Left hindlimb (tissue), 1 donor: ENCODE measurements around the gene ZNF445.
"Not testable (repeated sequence)": the region's sequence is repeated elsewhere in the genome, so short reads cannot be mapped to it uniquely, and the experiment has no call there.

ENCODE experiments used
- DNase-seq: peaks from one replicate; pipeline ENCODE4 v3.0.0-alpha.2; 2018

The ZNF445 gene

GRCh38 chr3:44429459-44429858 is 48.0 kb downstream of the ZNF445 start:
- no peak for DNase-seq

- DNase-seq = no peak
Observed at GRCh38 chr3:44428910-44429309, 48.6 kb downstream of the ZNF445 start.

- DNase-seq = no peak
Observed at GRCh38 chr3:44427683-44428082, 49.8 kb downstream of the ZNF445 start.

DNA sequence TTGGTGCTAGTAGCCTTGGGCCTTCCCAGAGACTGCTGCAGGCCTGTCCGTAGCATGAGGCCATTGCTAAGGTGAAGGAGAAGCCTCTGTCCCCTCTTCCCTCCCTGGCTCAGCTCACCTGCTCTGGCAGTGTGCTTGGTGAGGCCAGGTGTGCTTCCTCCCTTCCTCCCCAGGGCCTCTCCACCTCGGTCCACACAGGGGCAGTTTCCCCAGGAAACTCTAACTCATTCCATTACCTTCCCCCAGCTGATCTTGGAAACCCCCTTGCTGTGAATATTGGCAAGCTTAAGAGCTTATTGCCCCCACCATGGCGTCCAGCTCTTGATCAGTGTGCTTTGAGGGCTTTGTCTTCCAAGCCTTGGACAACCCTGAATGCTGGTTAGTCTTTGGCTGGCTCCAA is 52.7 kb downstream of the ZNF445 start:
- no peak for DNase-seq

GRCh38 chr3:44421280-44421679 is 56.2 kb downstream of the ZNF445 start:
- no peak for DNase-seq

DNA sequence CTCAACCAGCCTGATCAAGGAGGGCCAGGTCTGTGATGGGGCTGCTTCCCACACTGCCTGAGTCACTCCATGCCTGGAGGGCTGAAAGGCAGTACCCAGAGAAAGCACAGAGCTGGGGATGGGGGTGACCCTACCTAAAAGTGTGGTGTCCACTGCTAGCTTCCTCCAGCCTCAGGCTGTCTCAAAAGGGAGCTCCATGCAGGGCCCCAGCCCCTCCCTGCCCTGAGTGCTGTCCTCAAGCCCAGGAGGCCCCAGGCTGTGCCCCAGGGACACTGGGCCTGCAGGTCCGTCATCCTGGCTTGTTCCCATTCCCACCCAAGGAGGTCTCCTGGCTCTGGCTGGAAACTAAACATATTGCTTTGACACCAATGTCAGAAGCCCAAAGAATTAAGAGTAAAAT is 56.8 kb downstream of the ZNF445 start:
- no peak for DNase-seq

DNA sequence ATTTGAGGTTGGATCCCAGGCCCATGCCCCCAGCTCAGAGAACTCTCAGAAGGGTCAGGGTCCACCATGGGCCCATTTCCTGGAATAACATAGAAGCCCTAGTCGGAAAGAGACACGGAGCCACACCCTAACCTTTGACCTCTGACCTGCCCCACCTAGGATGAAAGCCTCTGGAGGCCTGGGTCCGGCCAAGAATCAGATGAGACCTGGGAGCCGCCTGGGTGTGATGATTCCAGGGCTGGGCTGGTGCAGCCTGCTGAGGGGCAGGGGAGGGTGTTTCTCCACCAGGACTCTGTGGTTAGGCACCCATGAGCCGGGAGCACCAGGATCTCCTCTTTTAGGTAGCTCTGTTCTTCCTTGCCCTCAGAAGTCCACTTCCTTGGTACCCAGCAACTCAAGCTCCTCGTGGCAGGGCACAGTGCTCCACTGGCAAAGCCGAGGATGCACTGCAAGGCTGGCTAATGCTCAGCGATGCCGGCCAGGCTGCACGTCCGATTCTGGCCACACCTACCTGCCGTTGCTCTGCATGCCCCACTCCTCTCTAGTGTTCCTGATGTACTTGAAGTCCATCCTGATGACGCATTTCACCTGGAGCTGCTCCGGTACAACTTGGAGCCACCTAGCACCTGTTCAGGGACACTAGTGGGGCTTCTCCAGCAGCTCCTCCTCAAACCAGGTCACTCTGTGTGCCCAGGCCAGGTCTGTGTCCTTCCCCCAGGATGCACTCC is 57.4 kb downstream of the ZNF445 start:
- DNase-seq = no peak

DNA sequence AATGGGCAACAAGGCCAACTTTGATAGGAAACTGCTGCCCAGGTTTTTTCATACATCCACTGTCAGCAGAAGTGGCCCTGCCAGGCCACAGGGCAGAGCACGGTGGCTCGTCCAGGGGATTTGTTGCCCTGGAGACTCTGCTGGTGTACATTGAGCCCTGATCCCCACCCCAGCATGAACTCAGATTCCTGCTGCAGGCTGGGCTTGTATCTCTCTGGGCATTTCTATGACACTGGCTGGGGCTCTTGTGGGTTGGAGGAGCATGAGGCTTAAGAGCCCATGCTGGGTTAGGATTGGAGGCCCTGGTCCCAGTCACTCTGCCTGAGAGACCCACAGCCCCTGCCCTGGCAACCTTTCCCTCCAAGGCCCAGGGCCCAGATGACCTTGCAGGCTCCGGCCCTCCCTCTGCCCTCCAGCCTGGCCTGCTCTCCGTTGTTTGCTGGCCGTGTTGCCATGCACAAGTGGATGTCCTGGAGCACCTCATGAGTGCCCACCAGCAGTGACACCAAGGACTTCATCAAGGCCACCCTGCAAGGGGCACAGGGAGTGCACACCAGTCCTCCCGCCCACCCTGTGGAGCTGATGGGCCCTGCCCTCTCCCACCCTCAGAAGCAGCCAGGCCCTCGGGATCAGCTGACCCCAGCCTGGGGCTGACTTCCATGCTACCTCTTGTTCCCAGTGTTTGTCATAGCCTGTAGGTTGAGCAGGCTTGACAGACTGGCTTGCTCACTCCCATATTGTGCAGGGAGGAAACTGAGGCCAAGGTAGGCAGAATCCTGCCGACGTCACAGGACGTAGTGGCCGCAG is 58.2 kb downstream of the ZNF445 start:
- no peak for DNase-seq

- DNase-seq = no peak
Observed at GRCh38 chr3:44418549-44418948, 58.9 kb downstream of the ZNF445 start.

DNA sequence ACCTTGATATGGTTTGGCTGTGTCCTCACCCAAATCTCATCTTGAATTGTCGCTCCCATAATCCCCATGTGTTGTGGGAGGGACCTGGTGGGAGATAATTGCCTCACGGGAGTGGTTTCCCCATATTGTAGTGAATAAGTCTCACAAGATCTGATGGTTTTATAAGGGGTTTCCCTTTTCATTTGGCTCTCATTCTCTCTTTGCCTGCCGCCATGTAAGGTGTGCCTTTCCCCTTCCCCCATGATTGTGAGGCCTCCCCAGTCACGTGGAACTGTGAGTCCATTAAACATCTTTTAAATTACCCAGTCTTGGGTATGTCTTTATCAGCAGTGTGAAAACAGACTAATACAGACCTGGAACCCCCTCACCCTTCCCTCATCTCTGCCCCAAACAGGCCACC is 59.4 kb downstream of the ZNF445 start:
- DNase-seq = not testable (repeated sequence)

GRCh38 chr3:44416031-44417030 is 61.1 kb downstream of the ZNF445 start:
- no peak for DNase-seq

GRCh38 chr3:44415421-44415820 is 62.0 kb downstream of the ZNF445 start:
- DNase-seq = no peak

DNA sequence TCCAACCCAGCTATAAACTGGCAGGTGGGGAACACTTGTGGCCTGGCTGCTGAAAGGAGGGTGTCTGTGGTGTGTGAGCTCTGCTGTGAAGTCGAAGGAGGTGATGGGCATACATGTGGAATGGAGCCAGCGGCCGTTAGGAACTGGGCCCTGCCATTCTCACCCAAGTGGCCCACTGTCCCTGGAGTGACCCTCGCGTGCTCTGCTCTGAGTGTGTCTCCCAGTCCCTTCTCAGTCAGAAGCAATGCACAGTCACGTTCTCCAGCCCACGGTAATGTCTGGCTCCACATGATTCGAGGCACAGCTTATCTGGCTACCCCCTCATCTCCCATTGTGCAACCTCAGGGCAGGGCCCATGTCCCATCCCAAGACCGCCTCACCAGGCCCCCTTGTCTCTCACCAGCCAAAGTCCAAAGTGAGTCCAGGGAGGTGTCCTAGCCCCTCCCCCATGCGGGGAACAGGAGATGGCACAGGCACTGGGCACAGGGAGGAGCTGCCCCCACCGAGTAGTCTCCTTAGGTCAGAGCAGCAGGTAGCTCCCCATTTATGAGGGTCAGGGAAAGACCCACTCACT is 62.9 kb downstream of the ZNF445 start:
- no peak for DNase-seq

DNA sequence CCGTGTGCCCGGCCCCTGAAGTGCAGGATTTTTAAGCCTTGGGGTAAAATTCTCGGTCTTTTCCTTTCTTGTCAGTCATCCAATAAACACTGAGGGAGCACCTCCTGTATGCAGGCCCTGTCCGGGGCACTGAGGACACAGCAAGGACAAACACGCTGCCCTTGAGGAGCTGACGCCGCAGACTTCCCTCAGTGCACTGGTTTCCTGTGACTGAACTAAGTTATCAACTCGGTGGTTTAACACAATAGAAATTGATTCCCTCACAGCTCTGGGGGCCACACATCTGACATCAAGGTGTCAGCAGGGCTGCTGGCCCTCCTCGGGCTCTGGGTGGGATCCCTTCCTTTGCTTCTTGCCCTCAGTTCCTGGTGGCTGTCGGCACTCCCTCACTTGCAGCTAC is 65.1 kb downstream of the ZNF445 start:
- DNase-seq = no peak

GRCh38 chr3:44411031-44411645 is 66.3 kb downstream of the ZNF445 start:
- no peak for DNase-seq

DNA sequence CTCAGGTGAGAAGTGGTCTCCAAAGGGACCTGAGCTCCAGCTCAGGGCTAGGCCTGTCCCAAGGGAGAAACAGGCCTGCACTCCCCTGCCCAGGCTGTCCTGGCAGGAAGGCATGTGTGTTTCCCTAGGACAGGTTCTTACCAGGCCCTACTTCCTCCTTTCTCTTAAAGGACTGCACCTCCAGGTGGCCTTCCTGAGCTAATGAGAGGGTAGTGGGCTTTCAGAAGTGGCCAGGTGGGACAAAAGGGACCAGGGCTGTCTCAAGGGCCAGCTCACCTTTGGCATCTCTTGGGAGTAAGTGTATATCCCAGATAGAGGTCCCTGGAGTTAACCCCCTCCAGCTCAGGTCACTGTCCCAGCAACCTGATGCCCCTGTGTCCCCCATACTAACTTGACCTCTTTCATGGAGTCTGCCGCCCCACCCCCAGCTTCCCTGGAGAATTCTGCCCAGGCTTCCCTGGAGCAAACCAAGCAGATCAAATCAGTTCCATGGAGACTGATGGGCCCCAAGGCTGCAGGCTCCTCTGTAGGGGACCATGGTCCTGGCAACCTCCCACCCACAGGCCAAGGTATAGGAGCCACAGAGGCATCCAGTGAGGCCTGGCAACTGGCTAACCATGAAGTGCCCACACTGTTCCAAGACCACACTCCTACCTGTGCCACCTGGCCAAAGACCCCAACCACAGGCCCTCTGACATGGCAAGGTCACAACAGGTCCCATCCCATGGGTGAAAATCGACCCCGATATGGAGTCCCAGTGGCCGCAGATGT is 67.6 kb downstream of the ZNF445 start:
- no peak for DNase-seq

DNA sequence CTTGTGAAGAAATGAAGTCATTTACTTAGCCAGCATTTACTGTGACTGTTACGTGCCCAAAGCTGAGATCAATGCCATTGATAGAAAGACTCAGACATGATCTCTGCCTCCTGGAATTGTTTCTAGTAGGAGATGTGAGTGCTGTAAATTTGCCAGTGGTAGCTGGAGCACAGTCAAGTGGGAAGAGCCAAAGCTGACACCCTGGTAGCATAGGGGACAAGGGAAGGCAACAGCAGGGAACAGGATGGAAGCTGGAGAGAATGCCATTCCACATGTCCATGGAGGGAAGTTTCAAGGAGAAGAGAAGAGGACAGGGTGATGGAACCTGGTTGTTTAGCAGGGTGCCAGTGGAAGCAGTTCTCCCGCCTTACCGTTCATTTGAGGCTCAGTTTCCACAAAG is 74.9 kb downstream of the ZNF445 start:
- DNase-seq = no peak

- no peak for DNase-seq
Observed at GRCh38 chr3:44400771-44401170, 76.7 kb downstream of the ZNF445 start.

DNA sequence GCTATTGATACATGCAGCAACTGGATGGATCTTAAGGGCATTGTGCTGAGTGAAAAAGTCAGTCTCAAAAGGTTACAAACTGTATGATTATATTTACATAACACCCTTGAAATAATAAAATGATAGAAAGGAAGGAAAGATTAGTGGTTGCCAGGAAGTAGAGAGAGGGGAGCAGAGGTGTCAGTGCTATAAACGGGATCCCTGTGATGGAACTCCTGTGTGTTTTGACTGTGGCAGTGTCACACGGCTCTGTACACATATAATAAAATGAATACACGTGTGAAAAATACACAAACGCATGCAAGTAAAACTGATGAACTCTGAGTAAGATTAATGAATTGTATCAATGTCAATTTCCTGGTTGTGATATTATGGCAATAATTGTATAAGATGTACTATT is 78.6 kb downstream of the ZNF445 start:
- DNase-seq = no peak

DNA sequence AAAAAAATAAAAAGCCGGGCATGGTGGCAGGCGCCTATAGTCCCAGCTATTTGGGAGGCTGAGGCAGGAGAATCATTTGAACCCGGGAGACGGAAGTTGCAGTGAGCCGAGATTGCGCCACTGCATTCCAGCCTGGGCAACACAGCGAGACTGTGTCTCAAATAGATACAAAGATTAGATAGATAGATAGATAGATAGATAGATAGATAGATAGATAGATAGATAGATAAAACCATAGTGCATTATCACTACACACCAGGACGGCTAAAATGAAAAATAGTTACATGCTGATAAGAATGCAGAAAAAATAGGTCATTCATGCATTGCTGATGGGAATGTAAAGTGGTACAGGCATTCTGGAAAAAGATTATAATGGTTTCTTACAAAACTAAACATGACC is 79.2 kb downstream of the ZNF445 start:
- not testable (repeated sequence) for DNase-seq
